Vagina (tissue), 2 donors: Measurements from ENCODE around the gene PPL.

Source experiments
- CTCF ChIP-seq, 3 experiments: fragments of 450-650 bp in 2 of 3; fragments of 200-600 bp in 1 of 3; sonication (generic) in 1 of 3; IDR thresholded peaks; one replicate each; pipeline ENCODE4 v1.5.1; 2017 to 2019; ENCODE audit warnings: antibody characterized with exemption in 3 of 3, mild to moderate bottlenecking in 2 of 3, moderate library complexity in 2 of 3
- POLR2A ChIP-seq, 2 donors: fragments of 450-650 bp; IDR thresholded peaks; one replicate each; pipeline ENCODE4 v1.6.1; 2017; ENCODE audit warnings: antibody characterized with exemption in 2 of 2, mild to moderate bottlenecking in 2 of 2, moderate library complexity in 2 of 2
- POLR2AphosphoS5 ChIP-seq, 2 donors: sonication (generic); formaldehyde crosslinking; IDR thresholded peaks; one replicate each; pipeline ENCODE4 v1.9.0; 2017; ENCODE audit warnings: antibody characterized with exemption in 2 of 2, mild to moderate bottlenecking in 2 of 2, low read depth in 1 of 2; ENCODE audit not compliant: insufficient read depth in 1 of 2

GRCh38 chr16:4840984-4841383 lies 96.0 kb downstream of the PPL start:
- TF ChIP-seq POLR2A (IDR thresholded peaks at IDR 0.05), result no peak
- TF ChIP-seq CTCF (IDR thresholded peaks at IDR 0.05), result no peak
- TF ChIP-seq POLR2AphosphoS5 (IDR thresholded peaks at IDR 0.05; ENCODE audit: insufficient read depth in 1 of 2, low read depth in 1 of 2), result no peak
